GM18508 (cell line): ENCODE results near the gene SNUPN.

Source experiments
- ATAC-seq: cut with Tn5 transposase; IDR thresholded peaks from one replicate; pipeline ENCODE4 v1.9.1; 2021; ENCODE audit warnings: moderate number of reproducible peaks; ENCODE audit not compliant: insufficient read depth, unreplicated experiment

The SNUPN gene

GRCh38 chr15:75654201-75654907 is 28.8 kb upstream of the SNUPN start:
- ATAC-seq = no peak

DNA sequence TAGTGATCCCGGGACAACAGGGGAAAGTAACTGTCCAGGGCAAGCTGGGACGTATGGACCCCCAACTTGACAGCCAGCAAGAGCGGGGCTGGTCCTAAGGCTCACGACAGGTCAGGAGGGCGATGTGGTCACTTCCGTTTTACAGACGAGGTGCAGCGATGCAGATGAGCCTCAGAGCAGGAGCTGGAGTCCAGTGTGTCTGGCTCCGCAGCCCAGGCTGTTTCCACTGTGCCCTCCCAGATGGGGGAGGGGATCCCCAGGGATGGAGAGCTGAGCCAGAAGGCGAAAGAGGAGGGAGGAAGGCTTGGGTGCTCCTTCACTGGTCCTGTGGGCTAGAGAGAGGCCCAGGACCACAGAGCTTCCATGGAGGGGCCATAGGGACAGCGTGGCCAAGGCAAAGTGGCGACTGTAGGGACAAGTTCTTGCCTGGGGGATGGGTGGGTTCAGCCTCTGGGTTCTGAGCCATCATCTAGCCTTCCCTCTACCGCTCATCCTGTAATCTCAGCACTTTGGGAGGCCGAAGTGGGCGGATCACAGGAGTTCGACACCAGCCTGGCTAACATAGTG is 27.9 kb upstream of the SNUPN start:
- ATAC-seq = no peak

- no peak for ATAC-seq
Measured at GRCh38 chr15:75651810-75652543, 26.5 kb upstream of the SNUPN start.

DNA sequence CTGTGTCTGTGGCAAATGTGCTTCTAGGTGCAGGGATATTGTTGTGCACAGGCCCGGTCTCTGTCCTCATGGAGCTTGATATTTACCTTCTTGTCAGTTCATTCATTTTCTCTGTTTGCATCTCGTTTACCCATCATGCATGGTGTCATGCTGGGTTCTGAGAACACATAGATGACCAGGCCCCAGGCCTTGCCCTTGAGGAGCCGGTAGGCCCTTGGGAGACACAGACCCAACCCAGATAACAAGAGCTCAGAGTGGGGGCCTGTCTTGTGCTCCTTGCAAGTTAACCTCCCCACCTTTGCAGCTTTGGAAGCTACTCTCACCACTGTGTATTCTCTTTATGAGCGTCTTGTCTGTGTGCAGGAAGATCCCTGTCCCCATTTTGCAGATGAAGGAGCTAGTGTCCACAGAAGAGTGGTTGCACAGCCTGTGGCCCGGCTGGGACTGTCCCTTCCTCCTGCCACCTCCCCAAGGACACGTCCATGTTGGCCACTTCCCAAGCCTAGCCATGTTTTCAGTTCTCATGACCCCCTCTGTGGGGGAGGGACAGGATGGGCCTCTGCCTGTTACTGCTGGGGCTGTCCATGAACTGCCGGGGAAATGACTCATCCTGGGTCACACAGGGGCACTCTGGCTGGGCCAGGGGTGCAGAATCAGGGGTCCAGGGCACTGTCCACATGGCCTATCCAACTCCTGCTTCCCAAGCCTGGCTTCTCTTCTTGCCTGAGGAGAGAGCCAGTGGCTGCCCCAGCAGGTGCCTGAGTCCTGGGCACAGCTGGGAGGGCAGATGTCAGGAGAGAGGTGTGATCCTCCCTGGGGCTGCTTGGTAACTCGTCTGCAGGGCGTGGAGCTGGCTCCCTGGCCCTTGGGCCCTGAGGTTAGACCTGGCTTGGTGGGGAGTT is 25.6 kb upstream of the SNUPN start:
- no peak for ATAC-seq

DNA sequence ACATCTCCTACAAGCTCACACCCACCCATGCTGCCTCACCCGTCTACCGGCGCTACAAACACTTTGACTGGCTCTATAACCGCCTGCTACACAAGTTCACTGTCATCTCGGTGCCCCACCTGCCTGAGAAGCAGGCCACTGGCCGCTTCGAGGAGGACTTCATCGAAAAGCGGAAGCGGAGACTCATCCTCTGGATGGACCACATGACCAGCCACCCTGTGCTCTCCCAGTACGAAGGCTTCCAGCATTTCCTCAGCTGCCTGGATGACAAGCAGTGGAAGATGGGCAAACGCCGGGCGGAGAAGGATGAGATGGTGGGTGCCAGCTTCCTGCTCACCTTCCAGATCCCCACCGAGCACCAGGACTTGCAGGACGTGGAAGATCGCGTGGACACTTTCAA is 24.3 kb upstream of the SNUPN start:
- no peak for ATAC-seq

DNA sequence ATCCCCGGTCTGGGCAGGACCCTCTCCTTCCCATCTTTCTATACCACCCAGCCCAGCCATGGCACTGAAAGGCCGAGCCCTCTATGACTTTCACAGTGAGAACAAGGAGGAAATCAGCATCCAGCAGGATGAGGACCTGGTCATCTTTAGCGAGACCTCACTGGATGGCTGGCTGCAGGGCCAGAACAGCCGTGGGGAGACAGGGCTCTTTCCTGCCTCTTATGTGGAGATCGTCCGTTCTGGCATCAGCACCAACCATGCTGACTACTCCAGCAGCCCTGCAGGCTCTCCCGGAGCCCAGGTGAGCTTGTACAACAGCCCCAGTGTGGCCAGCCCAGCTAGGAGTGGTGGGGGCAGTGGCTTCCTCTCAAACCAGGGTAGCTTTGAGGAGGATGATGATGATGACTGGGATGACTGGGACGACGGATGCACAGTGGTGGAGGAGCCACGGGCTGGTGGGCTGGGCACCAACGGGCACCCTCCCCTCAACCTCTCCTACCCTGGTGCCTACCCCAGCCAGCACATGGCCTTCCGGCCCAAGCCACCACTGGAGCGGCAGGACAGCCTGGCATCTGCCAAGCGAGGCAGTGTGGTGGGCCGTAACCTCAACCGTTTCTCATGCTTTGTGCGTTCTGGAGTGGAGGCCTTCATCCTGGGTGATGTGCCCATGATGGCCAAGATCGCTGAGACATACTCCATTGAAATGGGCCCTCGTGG is 23.7 kb upstream of the SNUPN start:
- ATAC-seq = no peak

DNA sequence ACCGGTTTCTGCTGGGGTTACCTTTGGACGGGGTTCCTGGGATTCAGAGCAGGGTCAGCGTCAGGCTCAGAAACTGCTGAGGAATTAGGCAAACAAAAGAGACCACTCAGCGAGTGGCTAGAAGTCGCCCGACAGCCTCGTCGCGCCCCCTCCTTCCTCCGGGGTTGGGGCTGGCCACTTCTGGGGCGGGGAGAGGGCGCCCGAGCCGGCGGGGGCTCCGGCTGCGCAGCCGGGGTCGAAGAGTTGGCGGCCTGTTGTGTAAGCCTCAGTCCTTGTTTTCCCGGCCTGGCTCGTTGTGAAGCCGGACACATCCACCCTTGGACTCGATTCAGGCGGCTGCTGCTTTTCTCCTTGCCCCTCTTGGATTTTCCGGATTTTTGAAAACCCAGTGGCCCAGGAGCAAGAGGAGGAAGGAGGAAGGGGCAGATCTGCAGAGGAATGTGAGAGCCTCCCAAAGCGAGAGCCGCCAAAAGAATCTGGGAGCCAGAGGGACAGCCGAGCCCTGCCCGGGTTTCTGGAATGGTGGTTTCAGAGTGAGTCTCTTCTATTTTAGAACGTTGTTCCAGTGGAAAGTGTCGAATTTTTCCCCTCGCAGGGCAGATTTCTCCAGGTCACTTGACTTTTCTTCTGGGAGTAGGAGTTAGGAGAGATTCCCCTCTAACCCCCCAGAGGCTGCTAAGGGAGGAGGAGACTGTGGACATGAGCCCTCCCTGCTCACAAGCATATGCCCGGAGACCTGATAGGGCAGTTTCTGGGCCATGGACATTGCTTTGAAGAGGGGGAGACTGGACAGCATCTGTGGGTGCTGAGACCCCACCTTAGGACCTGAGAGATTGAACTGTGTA is 22.9 kb upstream of the SNUPN start:
- no peak for ATAC-seq

DNA sequence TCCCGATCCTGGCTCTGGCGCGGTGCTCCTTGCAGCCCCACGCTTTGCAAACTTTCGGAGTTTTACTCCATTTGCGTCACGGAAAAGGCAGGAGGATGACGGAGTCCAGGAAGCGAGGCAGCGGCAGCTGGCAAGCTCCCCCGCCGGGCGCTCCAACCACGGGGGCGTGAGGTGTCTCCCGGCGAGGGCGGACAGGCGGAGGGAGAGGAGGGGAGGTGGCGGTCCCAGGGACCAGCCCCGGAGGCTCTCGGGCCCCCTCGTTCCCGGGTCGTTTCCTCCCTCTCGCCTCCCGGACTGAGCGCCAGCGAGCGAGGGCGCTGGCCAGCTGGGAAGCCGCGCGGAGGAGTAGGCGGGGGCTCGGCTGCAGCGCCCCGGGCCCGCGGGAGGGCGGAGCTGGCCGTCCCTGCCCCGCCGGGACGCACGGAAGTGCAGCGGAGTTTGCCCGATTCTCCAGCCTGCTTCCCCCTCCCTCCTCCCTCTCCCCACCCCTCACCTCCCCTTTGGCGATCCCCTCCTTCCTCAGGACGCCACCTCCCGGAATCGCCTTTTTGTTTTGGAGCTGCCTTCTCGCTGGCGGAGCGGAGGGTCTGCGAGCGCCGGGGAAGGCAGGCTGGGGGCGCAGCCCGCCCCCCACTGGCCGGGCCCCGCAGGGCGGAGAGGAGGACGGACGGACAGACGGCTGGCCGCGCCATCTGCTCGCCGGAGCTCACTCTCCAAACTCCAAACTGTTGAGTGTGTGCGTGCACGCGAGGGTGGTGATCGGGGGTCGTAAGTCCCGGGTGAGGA is 22.0 kb upstream of the SNUPN start, which contains the start of gene SNX33:
TSS of gene SNX33 (plus strand) at position 543 of the 786 bp plus-strand sequence. CDS start 1,191 bp downstream, outside the sequence.
- ATAC-seq = no peak

DNA sequence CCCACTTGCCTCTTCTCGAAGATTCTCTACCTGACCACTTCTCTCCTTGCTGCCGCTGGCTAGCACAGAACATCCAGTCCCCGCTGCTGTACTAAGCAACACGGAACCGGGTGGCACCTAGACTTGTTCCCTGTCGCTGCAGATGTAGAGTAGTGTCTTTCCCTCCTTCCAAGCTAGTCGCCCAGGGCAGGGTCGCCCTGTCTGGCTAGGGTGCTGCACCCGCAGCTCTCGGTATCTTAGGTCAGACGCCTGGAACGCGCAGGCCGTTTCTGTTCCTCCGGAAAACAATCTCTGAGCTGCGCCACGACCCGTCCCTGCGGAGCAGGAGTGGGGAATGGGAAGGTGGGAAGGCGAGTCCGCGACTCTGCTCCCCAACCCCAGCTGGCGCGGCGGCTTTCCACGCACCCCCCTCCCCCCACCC is 21.4 kb upstream of the SNUPN start:
- ATAC-seq = no peak

GRCh38 chr15:75646112-75646943 is 20.8 kb upstream of the SNUPN start:
- no peak for ATAC-seq

- no peak for ATAC-seq
Measured at GRCh38 chr15:75644376-75644775, 18.9 kb upstream of the SNUPN start.

- no peak for ATAC-seq
Measured at GRCh38 chr15:75641603-75642002, 16.1 kb upstream of the SNUPN start.

GRCh38 chr15:75641179-75641503 is 15.6 kb upstream of the SNUPN start:
- ATAC-seq = no peak

DNA sequence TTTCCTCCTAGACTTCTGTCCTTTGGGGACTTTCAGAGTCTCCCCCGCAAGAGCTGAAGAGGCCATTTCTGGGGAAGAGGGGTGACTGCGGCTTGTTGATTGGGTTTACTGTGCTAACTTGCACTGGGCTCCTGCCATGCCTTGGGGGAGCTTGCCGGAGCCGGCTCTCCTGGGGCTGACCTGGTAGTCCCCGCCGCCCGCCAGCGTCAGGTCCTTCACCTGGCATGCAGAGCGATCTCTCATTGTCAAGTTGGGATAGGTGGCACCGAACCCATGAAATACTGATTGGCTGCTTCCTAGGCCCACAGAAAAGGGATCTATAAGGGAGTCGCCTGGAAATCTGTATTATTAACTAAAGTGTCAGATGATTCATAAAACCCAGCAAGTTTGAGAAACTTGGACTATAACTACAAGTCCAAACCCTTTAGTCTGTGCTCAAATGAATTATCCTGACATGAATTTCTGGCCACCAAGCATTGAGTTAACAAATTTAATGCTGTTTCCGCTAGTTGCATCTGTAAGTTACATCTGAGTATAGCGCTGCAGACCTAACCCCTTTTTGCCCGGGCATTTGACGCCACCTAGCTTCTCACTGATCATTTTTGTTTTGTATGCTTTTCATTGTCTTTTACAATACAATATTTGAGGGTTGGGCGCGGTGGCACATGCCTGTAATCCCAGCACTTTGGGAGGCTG is 15.1 kb upstream of the SNUPN start:
- no peak for ATAC-seq

DNA sequence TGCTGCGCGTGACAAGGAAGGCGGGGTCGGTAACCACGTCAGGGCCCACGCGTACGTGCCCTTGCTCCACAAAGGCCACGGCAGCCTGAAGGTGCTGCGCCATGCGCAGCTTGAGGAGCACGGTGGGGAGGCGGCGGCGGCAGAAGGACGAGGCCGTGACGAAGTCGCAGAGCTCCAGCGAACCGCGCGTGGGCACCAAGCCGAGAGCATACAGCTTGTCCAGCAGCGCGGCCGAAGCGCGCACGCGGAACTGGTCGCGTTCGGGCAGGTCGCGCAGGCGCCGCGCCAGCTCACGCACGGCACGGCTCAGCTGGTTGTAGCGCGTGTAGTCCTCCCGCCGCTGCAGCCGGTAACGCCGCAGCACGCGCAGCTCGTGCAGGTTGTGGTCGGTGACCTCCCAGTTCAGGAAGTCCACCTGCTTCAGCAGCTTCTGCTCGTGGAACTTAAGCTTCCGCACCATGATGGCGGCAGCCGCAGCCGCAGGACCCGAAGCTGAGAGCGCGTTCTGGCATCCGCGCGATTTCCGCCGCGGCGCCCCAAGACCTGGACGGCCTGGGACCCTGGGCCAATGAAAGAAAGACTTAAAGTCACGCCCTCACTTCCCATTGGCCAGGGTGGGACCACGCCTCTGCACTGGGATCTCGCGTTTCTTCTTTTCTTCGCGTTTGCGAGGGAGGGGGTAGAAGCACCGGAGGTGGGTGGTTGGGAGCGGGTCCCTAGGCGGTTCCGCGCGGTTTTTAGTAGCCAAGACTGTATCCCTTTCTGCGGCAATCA is 14.4 kb upstream of the SNUPN start, which contains the start of gene IMP3:
TSS of gene IMP3 (minus strand) at position 516 of the 774 bp plus-strand sequence. CDS start at position 460, 56 bp downstream.
- peak; percentile 52 for ATAC-seq

- no peak for ATAC-seq
Measured at GRCh38 chr15:75639191-75639708, 13.7 kb upstream of the SNUPN start.
